NB4 (cell line): ENCODE results near the gene RTL1.

Experiments
- DNase-seq: peaks from one replicate; pipeline ENCODE4 v3.0.0; 2010; ENCODE audit warnings: low read depth
- H3K4me3 ChIP-seq: one replicate; pipeline ENCODE4 v1.5.1; 2011; ENCODE audit warnings: mild to moderate bottlenecking, low read depth, low read length, moderate library complexity
- MYC ChIP-seq: IDR thresholded peaks from 2 replicates; pipeline ENCODE4 v1.6.1; 2011; ENCODE audit warnings: low read depth, low read length
- POLR2A ChIP-seq: IDR thresholded peaks from 2 replicates; pipeline ENCODE4 v1.6.1; 2011; ENCODE audit warnings: mild to moderate bottlenecking; ENCODE audit not compliant: insufficient read length; ENCODE audit errors: extremely low read depth
- TF ChIP-seq, protein P1 (sequence below): IDR thresholded peaks from 2 replicates; pipeline ENCODE4 v1.6.1; 2011; ENCODE audit warnings: low read depth, low read length
- TF ChIP-seq, protein P2 (sequence below): IDR thresholded peaks from one replicate; pipeline ENCODE4 v1.5.1; 2012; ENCODE audit warnings: low read depth, low read length

Gene RTL1

DNA sequence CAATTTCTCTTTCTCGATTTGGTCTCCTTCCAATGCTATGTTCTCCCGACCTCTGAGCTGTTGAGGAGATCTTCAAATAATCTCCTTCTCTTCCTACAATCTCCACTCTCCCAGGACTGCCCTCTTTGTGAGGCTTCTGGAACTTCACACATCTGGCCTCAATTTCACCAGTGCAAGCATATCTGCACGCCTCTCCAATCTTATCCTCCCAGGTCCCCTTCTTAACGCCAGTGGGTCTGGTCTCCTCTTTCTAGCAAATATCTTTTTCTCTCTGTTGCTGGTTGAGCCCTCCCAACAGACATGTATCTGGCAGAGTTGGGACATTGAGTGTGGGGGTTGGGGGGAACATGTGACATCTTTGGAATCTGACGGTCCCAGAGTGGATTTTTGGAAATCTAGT lies 17.9 kb downstream of the RTL1 start:
- DNase-seq = no peak
- no peak overlapping the region for H3K4me3 ChIP-seq
- TF ChIP-seq POLR2A = no peak
- TF ChIP-seq, protein P1, sequence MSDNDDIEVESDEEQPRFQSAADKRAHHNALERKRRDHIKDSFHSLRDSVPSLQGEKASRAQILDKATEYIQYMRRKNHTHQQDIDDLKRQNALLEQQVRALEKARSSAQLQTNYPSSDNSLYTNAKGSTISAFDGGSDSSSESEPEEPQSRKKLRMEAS = no peak

DNA sequence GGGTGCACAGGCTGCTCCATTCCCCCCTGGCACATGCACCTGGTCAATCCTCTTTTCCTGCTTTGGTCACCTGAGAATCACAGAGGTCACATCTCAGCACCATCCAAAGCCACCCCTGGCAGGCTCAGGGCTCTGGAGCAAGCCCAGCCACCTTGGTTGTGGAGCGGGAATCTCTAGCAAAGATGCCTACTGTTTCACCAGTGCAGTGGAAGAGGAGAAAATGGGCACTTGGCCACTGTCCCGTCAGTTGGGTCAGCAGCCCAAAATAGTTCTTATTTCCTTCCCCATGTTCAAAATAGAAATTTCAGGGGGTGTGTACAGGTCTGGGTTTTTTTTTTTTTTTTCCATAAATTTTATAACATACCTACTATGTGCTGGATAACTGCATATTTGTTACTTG lies 18.3 kb downstream of the RTL1 start:
- H3K4me3 ChIP-seq = no peak overlapping the region
- no peak for DNase-seq
- TF ChIP-seq, protein P2, sequence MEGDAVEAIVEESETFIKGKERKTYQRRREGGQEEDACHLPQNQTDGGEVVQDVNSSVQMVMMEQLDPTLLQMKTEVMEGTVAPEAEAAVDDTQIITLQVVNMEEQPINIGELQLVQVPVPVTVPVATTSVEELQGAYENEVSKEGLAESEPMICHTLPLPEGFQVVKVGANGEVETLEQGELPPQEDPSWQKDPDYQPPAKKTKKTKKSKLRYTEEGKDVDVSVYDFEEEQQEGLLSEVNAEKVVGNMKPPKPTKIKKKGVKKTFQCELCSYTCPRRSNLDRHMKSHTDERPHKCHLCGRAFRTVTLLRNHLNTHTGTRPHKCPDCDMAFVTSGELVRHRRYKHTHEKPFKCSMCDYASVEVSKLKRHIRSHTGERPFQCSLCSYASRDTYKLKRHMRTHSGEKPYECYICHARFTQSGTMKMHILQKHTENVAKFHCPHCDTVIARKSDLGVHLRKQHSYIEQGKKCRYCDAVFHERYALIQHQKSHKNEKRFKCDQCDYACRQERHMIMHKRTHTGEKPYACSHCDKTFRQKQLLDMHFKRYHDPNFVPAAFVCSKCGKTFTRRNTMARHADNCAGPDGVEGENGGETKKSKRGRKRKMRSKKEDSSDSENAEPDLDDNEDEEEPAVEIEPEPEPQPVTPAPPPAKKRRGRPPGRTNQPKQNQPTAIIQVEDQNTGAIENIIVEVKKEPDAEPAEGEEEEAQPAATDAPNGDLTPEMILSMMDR = no peak
- TF ChIP-seq, protein P1 = no peak
- no peak for TF ChIP-seq MYC
- no peak for TF ChIP-seq POLR2A

DNA sequence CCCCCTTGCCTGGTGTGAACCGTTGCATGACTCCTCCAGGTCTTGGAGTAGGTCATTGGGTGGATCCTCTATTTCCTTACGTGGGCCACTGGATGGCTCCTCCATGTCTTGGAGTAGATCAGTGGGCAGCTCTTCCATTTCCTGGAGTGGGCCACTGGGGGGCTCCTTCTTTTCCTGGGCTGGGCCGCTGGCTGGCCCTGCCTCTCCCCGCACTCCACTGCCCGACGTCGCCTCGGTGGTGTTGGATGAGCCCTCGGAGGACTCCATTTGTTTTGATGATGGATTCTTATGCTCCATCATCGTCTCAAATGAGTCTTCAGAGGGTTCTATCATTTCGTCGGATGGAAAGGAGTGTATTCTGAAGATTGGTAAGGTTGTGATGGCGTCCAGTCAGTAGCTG lies 19.1 kb downstream of the RTL1 start:
- no peak for TF ChIP-seq MYC
- TF ChIP-seq, protein P2 = no peak
- no peak for TF ChIP-seq POLR2A
- TF ChIP-seq, protein P1 = no peak
- H3K4me3 ChIP-seq = no peak overlapping the region
- DNase-seq = no peak

DNA sequence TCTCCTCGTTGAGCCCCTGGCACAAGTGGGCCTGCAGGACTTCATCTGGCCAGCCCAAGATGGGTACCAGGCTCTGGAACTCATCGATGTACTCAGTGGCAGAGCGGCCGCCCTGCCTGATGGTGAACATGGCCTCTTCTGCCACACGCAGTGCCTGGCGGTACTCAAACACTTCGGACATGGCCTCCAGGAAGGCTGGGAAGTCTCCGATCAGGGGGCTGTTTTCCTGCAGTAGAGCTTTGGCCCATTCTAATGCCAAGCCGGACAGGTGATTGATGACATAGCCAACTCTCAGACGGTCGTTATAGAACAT lies 19.8 kb downstream of the RTL1 start:
- TF ChIP-seq, protein P1 = no peak
- TF ChIP-seq, protein P2 = no peak
- no peak for TF ChIP-seq POLR2A
- TF ChIP-seq MYC = no peak
- no peak overlapping the region for H3K4me3 ChIP-seq
- no peak for DNase-seq

DNA sequence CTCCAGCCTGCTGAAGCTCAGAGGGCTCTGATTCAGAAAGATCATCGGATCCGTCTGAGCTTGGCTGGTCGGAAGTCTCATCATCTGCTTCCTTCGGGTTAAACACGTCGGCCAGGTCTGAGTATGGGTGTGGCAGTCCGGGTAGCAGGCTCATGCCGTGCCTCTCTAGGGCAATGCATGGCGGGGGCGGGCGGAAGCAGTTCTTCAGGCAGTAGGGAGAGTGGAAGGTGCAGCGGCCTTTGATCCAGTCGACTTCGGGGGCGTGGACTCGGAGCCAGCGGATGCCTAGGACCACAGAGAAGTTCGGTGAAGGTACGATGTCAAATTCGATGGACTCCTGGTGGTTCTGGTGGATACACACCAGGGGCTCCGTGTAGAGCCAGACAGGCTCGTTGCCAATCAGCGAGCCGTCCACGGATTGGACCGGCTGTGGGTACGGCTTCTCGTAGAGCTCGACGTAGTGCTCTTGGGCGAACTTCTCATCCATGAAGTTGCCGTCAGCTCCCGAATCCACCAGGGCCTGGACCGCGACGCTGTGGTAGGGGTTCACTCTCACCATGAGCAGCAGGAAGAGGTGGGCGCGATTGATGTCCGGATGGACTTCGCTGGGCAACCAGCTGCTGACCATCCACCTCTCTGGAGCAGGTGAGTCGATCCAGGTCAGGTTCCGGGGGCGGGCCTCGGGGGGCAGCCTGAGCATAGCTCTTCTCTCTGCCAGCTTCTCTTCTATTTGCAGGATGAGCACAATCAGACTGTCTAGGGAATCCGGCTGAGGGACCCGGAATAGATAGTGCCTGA lies 20.3 kb downstream of the RTL1 start:
- TF ChIP-seq, protein P1 = no peak
- TF ChIP-seq POLR2A = no peak
- TF ChIP-seq, protein P2 = no peak
- no peak for TF ChIP-seq MYC
- DNase-seq = no peak
- H3K4me3 ChIP-seq = no peak overlapping the region

DNA sequence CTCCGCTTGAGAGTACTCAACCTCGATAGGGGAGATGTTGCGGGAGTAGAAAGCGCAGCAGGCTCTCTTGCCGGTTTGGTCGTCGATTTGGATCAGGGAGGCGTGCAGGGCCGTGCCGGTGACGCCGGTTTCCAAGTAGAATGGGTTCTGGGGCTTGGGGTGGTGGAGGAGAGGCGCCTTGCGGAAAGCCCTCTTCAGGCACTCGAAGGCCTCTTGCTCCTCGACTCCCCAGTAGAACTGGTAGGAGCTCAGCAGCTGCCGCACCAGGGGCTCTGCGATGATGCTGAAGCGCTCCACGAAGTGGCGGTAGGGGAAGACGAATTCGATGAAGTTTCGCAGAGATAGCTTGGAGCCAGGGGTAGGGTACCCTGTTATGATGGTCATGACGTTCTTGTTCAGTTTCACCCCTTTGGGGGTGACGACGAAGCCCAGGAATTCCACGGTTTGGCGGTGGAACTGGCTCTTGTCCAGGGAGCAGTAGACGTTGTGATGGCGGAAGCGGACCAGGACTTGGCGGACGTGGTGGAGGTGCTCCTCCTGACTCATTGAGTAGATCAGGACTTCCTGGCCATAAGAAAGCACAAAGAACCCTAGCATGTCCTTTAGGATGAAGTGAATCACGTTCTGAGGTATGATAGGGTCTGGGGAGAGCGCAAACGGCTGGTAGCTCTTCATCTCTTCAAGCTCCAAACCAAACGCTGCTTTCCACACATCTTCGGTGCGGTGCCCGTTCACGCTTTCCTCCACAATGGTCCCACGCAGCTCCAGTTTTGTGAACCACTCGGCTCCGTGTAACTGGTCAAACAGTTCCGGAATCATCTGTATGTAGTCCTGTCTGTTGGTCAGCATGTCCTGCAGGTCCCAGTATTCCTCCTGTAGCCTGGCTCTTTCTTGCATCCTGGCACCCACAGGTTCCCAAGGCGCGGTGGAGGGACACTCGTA lies 21.2 kb downstream of the RTL1 start:
- TF ChIP-seq POLR2A = no peak
- TF ChIP-seq, protein P1 = no peak
- no peak for TF ChIP-seq MYC
- TF ChIP-seq, protein P2 = no peak
- no peak for DNase-seq
- H3K4me3 ChIP-seq = no peak overlapping the region
